ENCODE results near the gene CRX.
"Not testable (repeated sequence)": the region's sequence is repeated elsewhere in the genome, so short reads cannot be mapped to it uniquely, and the experiment has no call there.

CRX gene

DNA sequence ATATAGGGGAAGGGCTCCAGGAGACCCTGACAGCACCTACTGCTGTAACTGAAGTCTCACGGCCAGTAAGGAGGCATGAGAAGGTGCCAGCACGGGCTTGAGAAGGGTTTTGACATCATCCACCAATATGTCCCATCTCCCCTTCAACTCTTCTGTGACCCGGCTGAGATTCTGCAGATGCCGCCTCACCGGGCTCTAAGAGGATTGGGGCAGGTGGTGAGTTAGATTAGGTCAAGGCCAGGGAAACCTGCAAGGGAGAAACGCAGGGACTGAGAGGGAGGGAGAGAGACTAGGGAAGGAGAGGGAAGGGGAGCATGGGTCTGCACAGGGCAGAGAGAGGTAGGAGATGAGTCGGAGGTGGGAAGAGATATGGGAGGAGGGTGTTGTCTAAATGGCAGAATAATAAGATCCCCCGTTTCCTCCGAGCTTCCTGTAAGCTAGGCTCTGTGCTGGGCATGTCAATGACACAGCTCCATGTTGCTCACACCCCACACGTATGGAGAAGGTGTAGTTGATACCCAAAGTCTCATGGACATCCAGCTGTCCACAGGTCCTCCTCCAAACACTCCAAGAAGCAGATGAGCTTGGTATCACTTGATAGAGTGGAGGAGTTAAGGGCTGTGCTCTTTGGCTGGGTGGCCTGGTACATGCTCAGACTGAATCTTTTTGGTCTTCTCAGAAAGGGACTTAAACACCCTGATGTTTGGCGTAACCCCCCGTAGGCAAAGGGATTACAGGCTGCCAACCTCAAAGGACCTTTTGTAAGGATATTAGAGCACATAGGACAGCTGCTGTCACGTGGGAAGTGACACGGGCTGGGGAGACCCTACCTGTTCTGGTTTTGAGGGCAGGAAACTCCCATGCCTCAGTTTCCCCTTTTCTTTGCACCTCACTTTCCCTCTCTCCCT lies 23.5 kb upstream of the CRX start:
- no peak for DNase-seq (ENCODE audit: low read depth)
- no peak overlapping the region for H3K4me3 ChIP-seq (ENCODE audit: low read length)
- TF ChIP-seq, protein P1, sequence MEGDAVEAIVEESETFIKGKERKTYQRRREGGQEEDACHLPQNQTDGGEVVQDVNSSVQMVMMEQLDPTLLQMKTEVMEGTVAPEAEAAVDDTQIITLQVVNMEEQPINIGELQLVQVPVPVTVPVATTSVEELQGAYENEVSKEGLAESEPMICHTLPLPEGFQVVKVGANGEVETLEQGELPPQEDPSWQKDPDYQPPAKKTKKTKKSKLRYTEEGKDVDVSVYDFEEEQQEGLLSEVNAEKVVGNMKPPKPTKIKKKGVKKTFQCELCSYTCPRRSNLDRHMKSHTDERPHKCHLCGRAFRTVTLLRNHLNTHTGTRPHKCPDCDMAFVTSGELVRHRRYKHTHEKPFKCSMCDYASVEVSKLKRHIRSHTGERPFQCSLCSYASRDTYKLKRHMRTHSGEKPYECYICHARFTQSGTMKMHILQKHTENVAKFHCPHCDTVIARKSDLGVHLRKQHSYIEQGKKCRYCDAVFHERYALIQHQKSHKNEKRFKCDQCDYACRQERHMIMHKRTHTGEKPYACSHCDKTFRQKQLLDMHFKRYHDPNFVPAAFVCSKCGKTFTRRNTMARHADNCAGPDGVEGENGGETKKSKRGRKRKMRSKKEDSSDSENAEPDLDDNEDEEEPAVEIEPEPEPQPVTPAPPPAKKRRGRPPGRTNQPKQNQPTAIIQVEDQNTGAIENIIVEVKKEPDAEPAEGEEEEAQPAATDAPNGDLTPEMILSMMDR (conservative IDR thresholded peaks at IDR 0.05; ENCODE audit: low read length), result no peak

DNA sequence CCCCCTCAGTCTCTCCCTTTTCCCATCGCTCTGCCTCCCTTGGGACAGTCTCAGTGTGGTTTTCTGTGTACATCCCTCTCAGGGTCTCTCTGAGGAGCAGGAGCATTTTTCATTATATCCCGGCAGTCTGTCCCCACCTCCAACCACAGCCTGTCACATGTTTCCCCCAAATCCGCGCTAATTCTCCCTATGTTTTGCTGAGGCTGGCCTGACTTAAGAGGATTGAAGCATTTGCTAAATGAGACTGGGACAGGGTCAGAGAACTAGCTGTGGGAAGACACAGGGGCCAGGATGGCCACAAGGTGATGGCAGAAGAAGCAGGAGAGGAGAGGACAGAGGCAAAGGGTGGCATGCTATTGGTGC lies 22.9 kb upstream of the CRX start:
- TF ChIP-seq, protein P1 (conservative IDR thresholded peaks at IDR 0.05; ENCODE audit: low read length), result no peak
- H3K4me3 ChIP-seq (ENCODE audit: low read length), result no peak overlapping the region
- DNase-seq (ENCODE audit: low read depth), result no peak

DNA sequence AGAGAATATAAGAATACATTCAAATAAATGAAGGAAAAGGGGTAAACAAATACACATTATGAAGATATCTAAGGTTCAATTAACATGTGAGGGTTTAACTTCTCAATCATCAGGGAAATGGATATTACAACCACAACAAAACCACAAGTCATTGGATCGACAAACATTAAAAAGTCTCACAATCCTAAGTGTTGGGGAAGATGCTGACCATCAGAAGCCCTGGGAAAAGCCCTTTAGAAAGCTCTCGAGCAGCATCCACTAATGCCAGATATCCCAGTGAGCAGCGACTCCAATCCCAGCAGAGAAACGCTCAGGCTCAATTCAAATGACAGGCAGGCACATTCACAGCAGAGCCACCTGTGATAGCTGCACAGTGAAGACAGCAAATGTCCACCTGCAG lies 20.5 kb upstream of the CRX start:
- no peak for DNase-seq (ENCODE audit: low read depth)
- H3K4me3 ChIP-seq (ENCODE audit: low read length), result no peak overlapping the region
- TF ChIP-seq, protein P1 (conservative IDR thresholded peaks at IDR 0.05; ENCODE audit: low read length), result no peak

DNA sequence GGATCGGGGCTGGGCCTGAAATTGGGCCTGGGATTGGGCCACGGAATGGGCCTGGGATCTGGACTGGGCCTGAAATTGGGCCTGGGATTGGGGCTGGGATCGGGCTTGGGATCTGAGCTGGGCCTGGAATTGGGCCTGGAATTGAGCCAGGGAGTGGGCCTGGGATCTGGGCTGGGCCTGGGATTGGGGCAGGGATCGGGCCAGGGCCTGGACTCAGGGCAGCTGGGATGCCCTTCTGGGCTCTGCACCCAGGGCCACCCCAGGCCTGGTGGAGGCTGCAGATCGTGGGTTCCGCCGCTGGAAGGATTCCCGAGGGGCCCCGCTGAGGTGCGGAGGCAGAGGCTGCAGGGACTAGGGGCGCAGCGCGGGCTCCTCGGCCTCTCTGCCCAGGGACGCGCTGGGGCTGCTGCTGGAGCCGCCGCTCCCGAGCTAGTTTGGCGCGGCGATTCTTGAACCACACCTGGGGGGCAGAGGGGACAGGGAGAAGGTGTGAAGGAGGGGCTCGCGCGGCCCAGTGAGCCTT lies 19.2 kb upstream of the CRX start:
- no peak for DNase-seq (ENCODE audit: low read depth)
- no peak overlapping the region for H3K4me3 ChIP-seq (ENCODE audit: low read length)
- TF ChIP-seq, protein P1 (conservative IDR thresholded peaks at IDR 0.05; ENCODE audit: low read length), result no peak

DNA sequence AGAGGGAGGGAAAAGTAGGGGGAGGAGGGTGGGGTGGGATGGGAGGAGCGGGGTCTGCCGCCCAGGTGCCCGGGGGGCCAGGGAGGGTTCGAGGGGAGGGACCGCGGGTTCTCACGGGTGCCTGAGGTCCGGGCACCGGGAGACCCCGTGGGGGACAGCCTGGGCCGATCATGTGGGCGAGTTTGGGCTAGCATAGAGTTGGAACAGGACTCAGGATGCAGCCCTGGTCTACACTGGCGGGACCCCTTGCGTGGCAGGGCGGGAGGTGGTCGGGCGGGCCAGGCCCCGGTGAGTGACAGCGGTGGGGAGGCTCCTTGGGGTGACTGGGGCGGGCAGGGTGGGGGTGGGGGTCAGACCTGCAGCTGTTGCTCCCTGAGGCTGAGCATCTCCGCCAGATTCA lies 18.6 kb upstream of the CRX start:
- DNase-seq (ENCODE audit: low read depth); H3K4me3 ChIP-seq (ENCODE audit: low read length): not testable (repeated sequence)

DNA sequence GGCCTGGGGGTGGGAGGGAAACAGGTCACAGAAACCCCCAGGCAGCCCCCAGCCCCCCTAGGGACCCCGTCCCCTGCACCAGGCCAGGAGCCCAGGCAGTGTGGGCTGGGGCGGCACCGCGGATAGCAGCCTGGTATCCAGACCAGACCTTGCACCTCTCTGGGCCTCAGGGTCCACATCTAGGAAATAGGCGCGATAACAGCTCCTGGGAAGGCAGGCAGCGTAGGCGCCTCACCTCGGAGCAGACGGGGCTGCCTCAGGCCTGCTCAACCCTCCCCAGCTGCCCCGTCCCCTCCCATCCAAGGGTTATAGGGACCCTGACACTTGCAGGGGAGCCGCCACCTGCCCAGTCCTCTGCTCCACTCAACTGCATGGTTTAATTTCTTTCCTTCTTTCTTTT lies 18.1 kb upstream of the CRX start:
- not testable (repeated sequence) for DNase-seq (ENCODE audit: low read depth); H3K4me3 ChIP-seq (ENCODE audit: low read length)

DNA sequence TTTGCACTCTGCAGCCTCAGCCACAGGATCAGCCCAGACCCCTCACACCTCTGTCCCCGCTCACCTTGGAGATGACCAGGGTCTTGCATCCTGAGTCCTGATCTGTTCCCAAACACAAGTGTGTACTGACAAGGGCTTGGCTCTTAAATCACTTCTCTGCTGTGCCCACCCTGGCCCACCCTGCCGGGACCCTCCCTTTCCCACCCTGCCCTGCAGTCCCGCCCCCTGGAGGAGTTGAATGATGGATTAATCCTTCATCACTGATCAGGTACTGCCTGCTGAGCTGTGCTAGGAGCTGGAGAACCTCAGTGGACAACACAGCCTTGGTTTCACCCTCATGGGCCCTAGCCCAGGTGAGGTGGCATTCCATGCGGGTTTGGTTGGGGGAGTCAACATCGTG lies 17.3 kb upstream of the CRX start, which contains the start of gene TPRX1:
Gene TPRX1, minus strand, starts transcription at position 101 of the 400 bp plus-strand sequence. Its CDS starts 12 bp downstream, at position 89.
- not testable (repeated sequence) for H3K4me3 ChIP-seq (ENCODE audit: low read length); DNase-seq (ENCODE audit: low read depth)

DNA sequence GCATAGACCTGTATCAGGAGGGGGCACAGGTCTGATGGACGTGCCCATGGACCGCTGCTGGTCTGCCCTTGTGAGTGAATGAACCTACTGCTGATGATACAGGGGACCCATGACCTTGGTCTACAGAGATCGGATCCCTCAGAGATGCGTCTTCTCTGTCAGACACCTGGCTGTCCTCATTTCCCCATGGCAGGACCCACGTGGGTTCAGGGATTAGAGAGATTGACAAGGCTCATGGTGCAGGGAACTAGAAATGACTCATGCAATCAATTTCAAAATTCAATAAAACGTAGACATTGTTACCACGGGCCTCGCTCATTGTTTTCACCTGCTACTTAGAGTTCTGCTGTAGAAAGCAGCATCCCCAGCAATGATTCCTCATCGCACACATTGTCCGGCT lies 16.4 kb upstream of the CRX start:
- no peak overlapping the region for H3K4me3 ChIP-seq (ENCODE audit: low read length)
- TF ChIP-seq, protein P1 (conservative IDR thresholded peaks at IDR 0.05; ENCODE audit: low read length), result no peak
- DNase-seq (ENCODE audit: low read depth), result no peak

Data from AG10803 (cell line).